ENCODE results near the gene MATN1. TPM values are rescaled to one million over a fixed set of nuclear protein-coding genes. Genes with fewer than 3 reads are reported as not detected.

MATN1 gene
- polyA plus RNA-seq, 1 donor from 2014 or later, result 0.22 TPM

GRCh38 chr1:30732277-30732996 lies 9.1 kb upstream of the MATN1 start:
- Histone ChIP-seq H3K79me2 (replicated peaks; ENCODE audit: insufficient read depth, low read length) (no peaks in the 10 kb centered on the region), H3K27ac (ENCODE audit: low read length) (no peak overlapping the region), H2AFZ (ENCODE audit: low read depth, low read length) (no peak overlapping the region)

GRCh38 chr1:30731806-30732276 lies 8.5 kb upstream of the MATN1 start:
- H3F3A ChIP-seq (ENCODE audit: insufficient read depth, low read length, poor library complexity, severe bottlenecking), result no peaks in the 10 kb centered on the region
- no peaks in the 10 kb centered on the region for H3K9me2 ChIP-seq (ENCODE audit: insufficient read depth, low read length)
- H3K9ac ChIP-seq (ENCODE audit: low read length), result no peak overlapping the region
- H3K27ac ChIP-seq (ENCODE audit: low read length), result no peak overlapping the region
- H3K79me2 ChIP-seq (replicated peaks; ENCODE audit: insufficient read depth, low read length), result no peaks in the 10 kb centered on the region
- H3K9me3 ChIP-seq (ENCODE audit: low read length), result no peaks in the 10 kb centered on the region
- no peaks in the 10 kb centered on the region for H3K27me3 ChIP-seq (ENCODE audit: insufficient read depth, low read depth, low read length)
- no peaks in the 10 kb centered on the region for H4K20me1 ChIP-seq (ENCODE audit: insufficient read depth)
- H2AFZ ChIP-seq (ENCODE audit: low read depth, low read length), result no peak overlapping the region
- no peak overlapping the region for H3K4me2 ChIP-seq (ENCODE audit: low read length)
- no peaks in the 10 kb centered on the region for H3K36me3 ChIP-seq (ENCODE audit: insufficient read depth, low read length)
- H3K4me3 ChIP-seq (ENCODE audit: low read length), result no peak overlapping the region
- TF ChIP-seq CTCF (IDR thresholded peaks at IDR 0.05; ENCODE audit: poor library complexity, severe bottlenecking), result no peak
- no peak for TF ChIP-seq MXI1 (conservative IDR thresholded peaks at IDR 0.05; ENCODE audit: poor library complexity, severe bottlenecking)
- no peak for TF ChIP-seq EP300 (conservative IDR thresholded peaks at IDR 0.05; ENCODE audit: poor library complexity, severe bottlenecking)
- TF ChIP-seq POLR2AphosphoS5 (IDR thresholded peaks at IDR 0.05), result no peak
- no peak for TF ChIP-seq RAD21 (conservative IDR thresholded peaks at IDR 0.05)
- no peak for TF ChIP-seq SMC3 (conservative IDR thresholded peaks at IDR 0.05; ENCODE audit: poor library complexity)
- no peak for TF ChIP-seq TAF1 (IDR thresholded peaks at IDR 0.05; ENCODE audit: low read depth)

More at GRCh38 chr1:30732277-30732996, 9.1 kb upstream of the MATN1 start:
- H3F3A ChIP-seq (ENCODE audit: insufficient read depth, low read length, poor library complexity, severe bottlenecking), result no peaks in the 10 kb centered on the region
- no peaks in the 10 kb centered on the region for H3K9me2 ChIP-seq (ENCODE audit: insufficient read depth, low read length)
- no peaks in the 10 kb centered on the region for H4K20me1 ChIP-seq (ENCODE audit: insufficient read depth)
- H3K36me3 ChIP-seq (ENCODE audit: insufficient read depth, low read length), result no peaks in the 10 kb centered on the region
- H3K9me3 ChIP-seq (ENCODE audit: low read length), result no peaks in the 10 kb centered on the region
- TF ChIP-seq EP300 (conservative IDR thresholded peaks at IDR 0.05; ENCODE audit: poor library complexity, severe bottlenecking) (no peak), MXI1 (conservative IDR thresholded peaks at IDR 0.05; ENCODE audit: poor library complexity, severe bottlenecking) (no peak), RAD21 (conservative IDR thresholded peaks at IDR 0.05) (no peak), CTCF (IDR thresholded peaks at IDR 0.05; ENCODE audit: poor library complexity, severe bottlenecking) (no peak), SMC3 (conservative IDR thresholded peaks at IDR 0.05; ENCODE audit: poor library complexity) (no peak), EZH2 (IDR thresholded peaks at IDR 0.05; ENCODE audit: borderline replicate concordance, insufficient read depth, low read length, poor library complexity, severe bottlenecking) (no peak), TAF1 (IDR thresholded peaks at IDR 0.05; ENCODE audit: low read depth) (no peak), REST (IDR thresholded peaks at IDR 0.05; ENCODE audit: borderline replicate concordance) (no peak), POLR2AphosphoS5 (IDR thresholded peaks at IDR 0.05) (no peak)
- H3K4me2 ChIP-seq (ENCODE audit: low read length), result no peak overlapping the region
- no peak overlapping the region for H3K4me3 ChIP-seq (ENCODE audit: low read length)
- H3K9ac ChIP-seq (ENCODE audit: low read length), result no peak overlapping the region
- no peaks in the 10 kb centered on the region for H3K27me3 ChIP-seq (ENCODE audit: insufficient read depth, low read depth, low read length)

Measured in neural cell (in vitro differentiated cells).